GM21723 (cell line): ENCODE results near the gene ELP1.
"Not testable (repeated sequence)": the region's sequence is repeated elsewhere in the genome, so short reads cannot be mapped to it uniquely, and the experiment has no call there.

Experiments
- ATAC-seq: cut with Tn5 transposase; IDR thresholded peaks from one replicate; pipeline ENCODE4 v1.9.1; 2021; ENCODE audit warnings: mild to moderate bottlenecking, moderate library complexity; ENCODE audit not compliant: unreplicated experiment

ELP1 gene

GRCh38 chr9:108933718-108934322 is at the start of gene ELP1:
Gene ELP1, minus strand, starts transcription at chr9:108934124. Its CDS starts 2,978 bp downstream, at chr9:108931146.
- ATAC-seq = peak; percentile 84

GRCh38 chr9:108980893-108981292 is 47.0 kb upstream of the ELP1 start:
- ATAC-seq = no peak

GRCh38 chr9:108978205-108978604 is 44.3 kb upstream of the ELP1 start:
- ATAC-seq = no peak

GRCh38 chr9:108973895-108974294 is 40.0 kb upstream of the ELP1 start:
- no peak for ATAC-seq

- no peak for ATAC-seq
Measured at GRCh38 chr9:108972626-108973209, 38.8 kb upstream of the ELP1 start.

- no peak for ATAC-seq
Measured at GRCh38 chr9:108972186-108972585, 38.3 kb upstream of the ELP1 start.

GRCh38 chr9:108971392-108971791 is 37.5 kb upstream of the ELP1 start:
- ATAC-seq = not testable (repeated sequence)

GRCh38 chr9:108967916-108968315 is 34.0 kb upstream of the ELP1 start:
- no peak for ATAC-seq

GRCh38 chr9:108963459-108964143 is 29.7 kb upstream of the ELP1 start:
- no peak for ATAC-seq

- ATAC-seq = no peak
Measured at GRCh38 chr9:108961151-108961550, 27.2 kb upstream of the ELP1 start.

- no peak for ATAC-seq
Measured at GRCh38 chr9:108960331-108960730, 26.4 kb upstream of the ELP1 start.

- no peak for ATAC-seq
Measured at GRCh38 chr9:108956631-108957026, 22.7 kb upstream of the ELP1 start.

GRCh38 chr9:108956022-108956630 is 22.2 kb upstream of the ELP1 start:
- no peak for ATAC-seq

- peak; percentile 63 for ATAC-seq
Measured at GRCh38 chr9:108953983-108954574, 20.2 kb upstream of the ELP1 start.

GRCh38 chr9:108951578-108951977 is 17.7 kb upstream of the ELP1 start:
- no peak for ATAC-seq

- no peak for ATAC-seq
Measured at GRCh38 chr9:108950168-108950567, 16.2 kb upstream of the ELP1 start.

GRCh38 chr9:108939975-108940374 is 6.1 kb upstream of the ELP1 start:
- no peak for ATAC-seq

GRCh38 chr9:108937561-108938305 is 3.8 kb upstream of the ELP1 start:
- no peak for ATAC-seq

GRCh38 chr9:108934323-108934893 is 484 bp upstream of the ELP1 start, which contains the start of gene ABITRAM:
Gene ABITRAM, plus strand, starts transcription at chr9:108934400. Its CDS starts 87 bp downstream, at chr9:108934487.
- peak; percentile 83 for ATAC-seq

GRCh38 chr9:108933231-108933717 is 650 bp downstream of the ELP1 start:
- no peak for ATAC-seq
